Amygdala (tissue), 56 donors: ENCODE results near the gene ZNF784.
A peak's percentile ranks its signal among the peaks of the same experiment; 100 is the strongest.
"Not testable (repeated sequence)": the region's sequence is repeated elsewhere in the genome, so short reads cannot be mapped to it uniquely, and the experiment has no call there.

Experiments used
- DNase-seq, 56 donors: peaks; one replicate each; lab custom pipeline; 2025; lab: John Stamatoyannopoulos, UW

The ZNF784 gene

GRCh38 chr19:55590617-55591016 lies 33.7 kb downstream of the ZNF784 start:
- no peak for DNase-seq

GRCh38 chr19:55590109-55590508 lies 34.3 kb downstream of the ZNF784 start:
- DNase-seq, result no peak

GRCh38 chr19:55588738-55589137 lies 35.6 kb downstream of the ZNF784 start:
- DNase-seq, result no peak

GRCh38 chr19:55586976-55587668 lies 37.2 kb downstream of the ZNF784 start:
- DNase-seq, result peak; percentile 21 to 96 (median 82)

GRCh38 chr19:55585658-55586339 lies 38.6 kb downstream of the ZNF784 start:
- peak in 53 of 56 donors; percentile 12 to 83 (median 68) for DNase-seq

GRCh38 chr19:55584871-55585270 lies 39.5 kb downstream of the ZNF784 start:
- DNase-seq, result no peak

GRCh38 chr19:55583897-55584296 lies 40.5 kb downstream of the ZNF784 start:
- DNase-seq, result not testable (repeated sequence)

- DNase-seq, result not testable (repeated sequence)
Measured at GRCh38 chr19:55582284-55582683, 42.1 kb downstream of the ZNF784 start.

GRCh38 chr19:55581823-55582223 lies 42.5 kb downstream of the ZNF784 start:
- no peak for DNase-seq

GRCh38 chr19:55581145-55581822 lies 43.1 kb downstream of the ZNF784 start:
- DNase-seq, result peak in 1 of 56 donors; percentile 66

- DNase-seq, result peak; percentile 7 to 93 (median 83)
Measured at GRCh38 chr19:55580628-55581144, 43.7 kb downstream of the ZNF784 start, which contains the start of gene ZNF579. TSS of gene ZNF579 (minus strand) at chr19:55580848. CDS start at chr19:55579639, 1,209 bp downstream.

- DNase-seq, result peak in 14 of 56 donors; percentile 17 to 53 (median 32)
Measured at GRCh38 chr19:55579766-55580621, 44.4 kb downstream of the ZNF784 start.

- DNase-seq, result no peak
Measured at GRCh38 chr19:55578761-55579747, 45.3 kb downstream of the ZNF784 start.

- DNase-seq, result no peak
Measured at GRCh38 chr19:55578031-55578760, 46.2 kb downstream of the ZNF784 start.

GRCh38 chr19:55576746-55577145 lies 47.6 kb downstream of the ZNF784 start:
- DNase-seq, result no peak

GRCh38 chr19:55573929-55574328 lies 50.4 kb downstream of the ZNF784 start:
- not testable (repeated sequence) for DNase-seq
